Glutamatergic neuron (in vitro differentiated cells): ENCODE data around the gene CDC5L. TPM values are rescaled to one million over a fixed set of nuclear protein-coding genes. Genes with fewer than 3 reads are reported as not detected.
A peak's percentile ranks its signal among the peaks of the same experiment; 100 is the strongest.

Experiments
- DNase-seq: peaks from one replicate; pipeline ENCODE4 v3.0.0; 2022
- H3K27ac Mint-ChIP-seq: one replicate; pipeline ENCODE4 v1.8.0; 2020; ENCODE audit warnings: mild to moderate bottlenecking, mixed read lengths, inconsistent platforms; ENCODE audit not compliant: unreplicated experiment
- H3K27me3 Mint-ChIP-seq: one replicate; pipeline ENCODE4 v1.8.0; 2020; ENCODE audit warnings: mild to moderate bottlenecking, moderate library complexity, mixed read lengths, inconsistent platforms; ENCODE audit not compliant: unreplicated experiment
- H3K36me3 Mint-ChIP-seq: one replicate; pipeline ENCODE4 v1.8.0; 2020; ENCODE audit warnings: mild to moderate bottlenecking, mixed read lengths, inconsistent platforms; ENCODE audit not compliant: unreplicated experiment
- H3K4me1 Mint-ChIP-seq: one replicate; pipeline ENCODE4 v1.8.0; 2020; ENCODE audit warnings: mild to moderate bottlenecking, low read depth, mixed read lengths, inconsistent platforms; ENCODE audit not compliant: unreplicated experiment
- H3K4me3 Mint-ChIP-seq: one replicate; pipeline ENCODE4 v1.8.0; 2020; ENCODE audit warnings: mild to moderate bottlenecking, mixed read lengths, inconsistent platforms; ENCODE audit not compliant: unreplicated experiment
- H3K9me3 Mint-ChIP-seq: one replicate; pipeline ENCODE4 v1.8.0; 2020; ENCODE audit warnings: mild to moderate bottlenecking, moderate library complexity, mixed read lengths, inconsistent platforms; ENCODE audit not compliant: unreplicated experiment
- CTCF ChIP-seq: fragments of 200-600 bp; sonication (generic); IDR thresholded peaks from one replicate; pipeline ENCODE4 v1.5.0; 2021; ENCODE audit not compliant: partially characterized antibody, unreplicated experiment
- total RNA-seq: library from RNA; stranded (reverse); fragmentation: NEBNext Ultra II Directional; extraction: Animal tissue kit (Norgen Biotek cat#: 25700); gene quantifications from one replicate; pipeline ENCODE4 v1.2.1, GENCODE V29; 2021; ENCODE audit not compliant: unreplicated experiment

CDC5L gene
- total RNA-seq, 1 donor from 2014 or later = 19.6 TPM

- Mint-ChIP-seq H3K9me3 (no peaks in the 10 kb centered on the region), H3K27me3 (peaks cover 1% of the 10 kb centered on the region), H3K36me3 (no peaks in the 10 kb centered on the region), H3K4me1 (no peaks in the 10 kb centered on the region), H3K27ac (no peak overlapping the region), H3K4me3 (no peak overlapping the region)
- TF ChIP-seq CTCF = no peak
- DNase-seq = no peak
Measured at GRCh38 chr6:44468835-44469234, 81.3 kb downstream of the CDC5L start.

- peak; percentile 51 for TF ChIP-seq CTCF
- Mint-ChIP-seq H3K36me3 (no peaks in the 10 kb centered on the region), H3K4me3 (no peak overlapping the region), H3K27me3 (peaks cover 1% of the 10 kb centered on the region), H3K9me3 (peaks cover 1% of the 10 kb centered on the region), H3K4me1 (peaks cover 3% of the 10 kb centered on the region), H3K27ac (no peak overlapping the region)
- no peak for DNase-seq
Measured at GRCh38 chr6:44470115-44470464, 82.6 kb downstream of the CDC5L start.

GRCh38 chr6:44470746-44471145 is 83.2 kb downstream of the CDC5L start:
- Mint-ChIP-seq H3K27ac (no peak overlapping the region), H3K4me1 (peaks cover 6% of the 10 kb centered on the region), H3K4me3 (no peak overlapping the region), H3K27me3 (peaks cover 1% of the 10 kb centered on the region), H3K36me3 (no peaks in the 10 kb centered on the region), H3K9me3 (peaks cover 1% of the 10 kb centered on the region)
- DNase-seq = no peak
- TF ChIP-seq CTCF = no peak

GRCh38 chr6:44471271-44471981 is 83.9 kb downstream of the CDC5L start:
- no peak for DNase-seq
- Mint-ChIP-seq H3K27ac (no peak overlapping the region), H3K27me3 (peaks cover 1% of the 10 kb centered on the region), H3K4me1 (peaks cover 9% of the 10 kb centered on the region), H3K36me3 (no peaks in the 10 kb centered on the region), H3K4me3 (no peak overlapping the region), H3K9me3 (peaks cover 1% of the 10 kb centered on the region)
- TF ChIP-seq CTCF = no peak

GRCh38 chr6:44472250-44472945 is 84.9 kb downstream of the CDC5L start:
- Mint-ChIP-seq H3K9me3 (peaks cover 1% of the 10 kb centered on the region), H3K36me3 (no peaks in the 10 kb centered on the region), H3K27me3 (no peaks in the 10 kb centered on the region), H3K27ac (peak overlapping the region; percentile 18), H3K4me1 (peaks cover 9% of the 10 kb centered on the region), H3K4me3 (no peak overlapping the region)
- TF ChIP-seq CTCF = no peak
- DNase-seq = no peak
